ENCODE results near the gene ARHGAP24. TPM values are rescaled to one million over a fixed set of nuclear protein-coding genes. Genes with fewer than 3 reads are reported as not detected.

ARHGAP24 gene
- total RNA-seq, 1 experiment from 2014 or later: 17.4 TPM

- TF ChIP-seq REST (IDR thresholded peaks at IDR 0.05; ENCODE audit: insufficient read depth in 1 of 2, low read depth in 2 of 2, low read length in 1 of 2) (no peak), SIN3A (IDR thresholded peaks at IDR 0.05; ENCODE audit: borderline replicate concordance, insufficient read depth, low read depth, low read length) (no peak), TCF7L2 (IDR thresholded peaks at IDR 0.05; ENCODE audit: low read depth, low read length) (no peak), POLR2AphosphoS5 (IDR thresholded peaks at IDR 0.05; ENCODE audit: low read depth, low read length) (no peak), CTCF (IDR thresholded peaks at IDR 0.05) (no peak)
- in situ Hi-C loops (cut with HindIII; ENCODE audit: low pct_unique_long_range_greater_than_20kb, low sequenced_read_pairs) (no loop called here), intact Hi-C loops (cut with micrococcal nuclease; ENCODE audit: unreplicated experiment) (no loop called here)
- Histone ChIP-seq H3K4me3 (ENCODE audit: low read depth in 2 of 2, low read length in 2 of 2) (no peak overlapping the region), H3K9me3 (ENCODE audit: control insufficient read depth, insufficient read depth, low read depth, low read length) (no peaks in the 10 kb centered on the region), H3K4me1 (ENCODE audit: control insufficient read depth, insufficient read depth, low read length) (peaks cover 30% of the 10 kb centered on the region; the same call in 1 of the 2 replicates), H3K27ac (ENCODE audit: low read length) (peak overlapping the region; percentile 68; the same call in 1 of the 2 replicates), H3K36me3 (ENCODE audit: control insufficient read depth, insufficient read depth, low read length) (no peaks in the 10 kb centered on the region), H3K27me3 (ENCODE audit: control insufficient read depth, insufficient read depth, low read length) (no peaks in the 10 kb centered on the region)
- CTCF ChIA-PET: interaction anchor here (0.6 kb wide), 1 partner anchor 856 kb away, joined by 3 read pairs; no protein-coding TSS in a partner anchor
- DNase-seq (ENCODE audit: low read depth, low spot score) (no peak), ATAC-seq (no peak)
- POLR2A ChIA-PET: no interaction called here
- BruUV-seq (replicated peaks): no TSS peak
Observed at GRCh38 chr4:85823295-85823694, 348.3 kb downstream of the ARHGAP24 start.

GRCh38 chr4:85824166-85824945, 349.4 kb downstream of the ARHGAP24 start:
- ChIA-PET CTCF (interaction anchor here (0.6 kb wide), 1 partner anchor 142 kb away, joined by 6 read pairs; no protein-coding TSS in a partner anchor), POLR2A (no interaction called here)
- H3K27ac ChIP-seq (ENCODE audit: low read length): peak overlapping the region; percentile 70; the same call in 1 of the 2 replicates
- ATAC-seq (no peak), DNase-seq (ENCODE audit: low read depth, low spot score) (no peak)
- H3K4me1 ChIP-seq (ENCODE audit: control insufficient read depth, insufficient read depth, low read length): peaks cover 32% of the 10 kb centered on the region; the same call in 1 of the 2 replicates
- H3K4me3 ChIP-seq (ENCODE audit: low read depth in 2 of 2, low read length in 2 of 2): no peak overlapping the region
- intact Hi-C loops (cut with micrococcal nuclease; ENCODE audit: unreplicated experiment): no loop called here
- in situ Hi-C loops (cut with HindIII; ENCODE audit: low pct_unique_long_range_greater_than_20kb, low sequenced_read_pairs): no loop called here
- no TSS peak for BruUV-seq (replicated peaks)
- no peaks in the 10 kb centered on the region for H3K9me3 ChIP-seq (ENCODE audit: control insufficient read depth, insufficient read depth, low read depth, low read length)
- no peaks in the 10 kb centered on the region for H3K27me3 ChIP-seq (ENCODE audit: control insufficient read depth, insufficient read depth, low read length)
- no peaks in the 10 kb centered on the region for H3K36me3 ChIP-seq (ENCODE audit: control insufficient read depth, insufficient read depth, low read length)
- TF ChIP-seq CTCF (IDR thresholded peaks at IDR 0.05) (no peak), REST (IDR thresholded peaks at IDR 0.05; ENCODE audit: insufficient read depth in 1 of 2, low read depth in 2 of 2, low read length in 1 of 2) (no peak), TCF7L2 (IDR thresholded peaks at IDR 0.05; ENCODE audit: low read depth, low read length) (no peak), POLR2AphosphoS5 (IDR thresholded peaks at IDR 0.05; ENCODE audit: low read depth, low read length) (no peak)
